ENCODE measurements around the gene FUT3.

Gene FUT3

DNA sequence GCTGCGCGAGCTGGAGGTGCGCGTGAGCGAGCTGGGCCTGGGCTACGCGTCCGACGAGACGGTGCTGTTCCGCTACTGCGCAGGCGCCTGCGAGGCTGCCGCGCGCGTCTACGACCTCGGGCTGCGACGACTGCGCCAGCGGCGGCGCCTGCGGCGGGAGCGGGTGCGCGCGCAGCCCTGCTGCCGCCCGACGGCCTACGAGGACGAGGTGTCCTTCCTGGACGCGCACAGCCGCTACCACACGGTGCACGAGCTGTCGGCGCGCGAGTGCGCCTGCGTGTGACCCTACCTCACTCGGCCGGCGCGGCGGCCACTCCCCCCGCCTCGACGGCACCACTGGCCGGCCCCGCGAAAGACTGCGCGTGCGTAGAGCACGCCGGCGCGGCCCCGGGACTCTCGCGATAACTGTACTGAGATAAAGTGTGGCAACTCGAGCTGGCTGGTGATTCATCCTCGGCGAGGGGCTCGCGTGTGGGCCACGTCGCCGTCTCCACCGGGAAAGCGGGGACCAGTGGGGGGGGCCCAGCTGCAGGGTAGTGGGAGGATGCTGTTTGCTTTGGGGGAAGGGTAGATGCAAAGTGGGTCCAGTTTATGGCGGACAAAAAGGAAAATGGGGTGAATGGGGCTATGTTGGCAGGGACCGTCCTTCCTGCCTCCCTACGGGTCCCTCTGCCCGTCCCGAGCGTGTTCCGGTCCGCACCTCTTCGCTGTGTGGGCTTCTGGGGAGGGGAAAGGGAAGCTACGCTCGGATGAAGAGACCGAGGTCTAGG is 23.2 kb downstream of the FUT3 start:
- H3K4me3 ChIP-seq (ENCODE audit: low read depth, low read length) = peak overlapping the region; percentile 81
- DNase-seq (ENCODE audit: low read depth) = peak; percentile 78

DNA sequence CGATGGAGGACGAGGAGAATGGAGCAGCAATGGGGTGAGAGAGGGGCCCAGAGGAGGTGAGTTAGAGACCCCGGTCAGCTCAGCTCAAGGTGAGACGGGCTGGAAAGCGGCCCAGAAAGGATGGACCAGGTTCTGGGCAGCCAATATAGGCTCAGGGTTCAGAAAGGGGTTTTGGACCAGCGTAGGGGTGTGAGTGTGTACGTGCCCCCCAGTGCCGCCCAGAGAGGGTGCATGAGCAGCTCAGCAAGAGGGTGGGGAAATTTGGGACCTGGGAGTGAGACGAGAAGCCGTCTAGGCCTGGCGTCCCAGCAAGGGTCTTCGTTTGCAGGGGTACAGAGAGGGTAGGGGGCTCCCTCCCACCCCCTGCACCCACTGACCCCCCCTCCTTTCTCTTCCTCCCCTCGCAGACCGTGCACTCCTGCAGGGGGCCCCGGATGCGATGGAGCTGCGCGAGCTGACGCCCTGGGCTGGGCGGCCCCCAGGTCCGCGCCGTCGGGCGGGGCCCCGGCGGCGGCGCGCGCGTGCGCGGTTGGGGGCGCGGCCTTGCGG is 23.8 kb downstream of the FUT3 start:
- no peak for DNase-seq (ENCODE audit: low read depth)
- H3K4me3 ChIP-seq (ENCODE audit: low read depth, low read length) = peak overlapping the region; percentile 81

DNA sequence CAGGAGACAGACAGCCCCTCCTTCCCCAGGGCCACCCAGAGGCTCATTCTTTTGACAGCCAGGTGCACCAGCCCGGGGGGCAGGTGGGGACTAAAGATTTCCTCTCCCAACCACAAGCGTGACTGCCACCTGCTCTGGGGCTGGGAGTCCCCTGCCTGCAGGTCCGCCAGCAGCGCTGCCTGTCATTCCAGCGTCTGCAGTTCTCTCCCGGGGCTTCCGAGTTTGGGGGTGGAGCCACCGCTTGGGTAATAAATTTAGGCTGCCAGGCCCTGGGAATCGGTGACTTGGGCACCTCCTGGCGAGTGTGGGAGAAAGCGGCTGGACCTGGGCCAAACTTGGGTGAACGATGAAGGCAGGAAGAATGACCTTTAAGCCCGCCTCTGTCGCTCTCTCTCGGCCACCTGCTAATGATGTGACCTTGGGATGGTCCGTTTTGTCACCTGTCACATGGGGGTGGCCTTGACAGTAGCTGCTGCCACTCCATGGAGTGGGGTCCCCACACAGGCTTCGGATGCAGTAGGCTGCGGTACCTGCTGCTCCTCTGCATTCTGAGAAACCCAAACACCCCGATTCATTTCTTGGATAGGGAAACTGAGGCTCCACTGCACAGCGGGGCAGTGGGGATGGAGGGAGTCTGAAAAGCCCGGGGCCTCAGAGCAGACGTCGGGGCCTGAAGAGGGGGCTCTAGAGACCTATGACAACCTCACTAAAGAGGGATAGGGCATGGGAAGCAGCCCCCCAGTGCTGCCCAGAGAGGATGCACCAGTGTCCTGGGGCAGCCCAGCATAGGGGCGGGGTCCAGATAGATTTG is 24.5 kb downstream of the FUT3 start:
- no peak for DNase-seq (ENCODE audit: low read depth)
- no peak overlapping the region for H3K4me3 ChIP-seq (ENCODE audit: low read depth, low read length)

DNA sequence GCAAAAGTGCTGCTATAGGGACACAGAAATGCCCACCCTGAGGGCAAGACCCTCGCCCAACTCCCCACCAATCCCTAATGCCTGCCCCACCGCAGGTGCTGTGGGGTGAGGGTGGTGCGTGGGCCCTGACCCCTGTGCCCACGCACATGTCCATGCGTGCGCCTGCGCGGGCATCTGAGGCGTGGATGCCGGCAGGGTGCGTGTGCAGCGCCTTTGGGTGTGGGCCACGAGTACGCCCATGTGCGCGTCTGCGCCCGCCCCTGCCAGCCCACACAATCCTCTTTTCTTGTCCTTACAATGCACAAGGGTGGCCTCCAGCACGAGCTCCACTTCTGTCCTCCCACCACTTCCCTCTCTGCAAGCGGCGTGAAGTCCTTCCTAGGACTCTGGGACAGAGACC is 26.1 kb downstream of the FUT3 start:
- H3K4me3 ChIP-seq (ENCODE audit: low read depth, low read length) = no peak overlapping the region
- DNase-seq (ENCODE audit: low read depth) = no peak

DNA sequence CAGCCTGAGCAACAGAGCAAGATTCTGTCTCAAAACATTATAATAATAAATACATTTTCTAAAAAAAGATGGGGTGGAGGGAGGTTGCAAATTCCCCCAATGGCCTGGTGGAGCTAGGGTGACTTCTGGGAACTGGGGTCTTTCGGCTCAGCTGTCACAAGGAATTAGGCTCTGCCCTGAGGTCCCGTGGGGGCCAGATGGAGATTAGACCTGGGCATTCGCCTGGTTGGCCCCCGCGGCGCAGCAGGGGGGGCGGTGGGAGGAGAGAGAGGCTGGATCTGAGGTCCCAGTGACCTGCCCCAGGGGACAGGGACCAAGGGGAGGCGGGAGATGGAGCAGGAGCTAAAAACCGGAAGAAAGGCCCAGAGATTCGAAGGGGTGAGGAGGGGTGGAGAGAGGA is 26.5 kb downstream of the FUT3 start:
- DNase-seq (ENCODE audit: low read depth) = no peak
- no peak overlapping the region for H3K4me3 ChIP-seq (ENCODE audit: low read depth, low read length)

DNA sequence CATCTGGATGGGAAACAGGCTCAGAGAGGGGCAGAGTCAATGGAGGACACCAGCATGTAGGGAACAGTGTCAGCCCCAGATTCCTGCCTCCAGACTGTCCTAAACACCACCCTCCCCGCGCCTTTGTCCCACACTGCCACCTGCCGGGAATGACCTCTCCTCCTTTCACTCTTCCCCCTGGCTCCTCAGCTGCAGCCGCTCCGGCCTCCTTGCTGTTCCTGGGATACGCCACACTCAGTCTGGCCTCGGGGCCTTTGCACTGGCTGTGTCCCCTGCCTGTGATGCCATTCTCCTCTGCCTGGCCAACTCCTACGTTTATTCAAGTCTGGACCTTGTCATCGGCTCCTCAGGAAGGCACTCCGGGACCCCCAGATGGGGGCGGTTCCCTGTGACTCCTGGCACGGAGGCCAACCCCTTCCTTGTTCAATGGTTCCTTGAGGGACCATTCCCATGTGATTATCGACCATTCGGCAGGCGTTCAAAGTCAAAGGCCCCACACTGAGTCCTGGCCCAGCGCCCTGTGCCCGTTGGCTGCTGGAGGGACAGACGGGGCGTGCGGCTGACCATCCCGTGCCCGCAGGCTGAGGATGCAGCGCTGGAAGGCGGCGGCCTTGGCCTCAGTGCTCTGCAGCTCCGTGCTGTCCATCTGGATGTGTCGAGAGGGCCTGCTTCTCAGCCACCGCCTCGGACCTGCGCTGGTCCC is 27.5 kb downstream of the FUT3 start:
- no peak overlapping the region for H3K4me3 ChIP-seq (ENCODE audit: low read depth, low read length)
- no peak for DNase-seq (ENCODE audit: low read depth)

DNA sequence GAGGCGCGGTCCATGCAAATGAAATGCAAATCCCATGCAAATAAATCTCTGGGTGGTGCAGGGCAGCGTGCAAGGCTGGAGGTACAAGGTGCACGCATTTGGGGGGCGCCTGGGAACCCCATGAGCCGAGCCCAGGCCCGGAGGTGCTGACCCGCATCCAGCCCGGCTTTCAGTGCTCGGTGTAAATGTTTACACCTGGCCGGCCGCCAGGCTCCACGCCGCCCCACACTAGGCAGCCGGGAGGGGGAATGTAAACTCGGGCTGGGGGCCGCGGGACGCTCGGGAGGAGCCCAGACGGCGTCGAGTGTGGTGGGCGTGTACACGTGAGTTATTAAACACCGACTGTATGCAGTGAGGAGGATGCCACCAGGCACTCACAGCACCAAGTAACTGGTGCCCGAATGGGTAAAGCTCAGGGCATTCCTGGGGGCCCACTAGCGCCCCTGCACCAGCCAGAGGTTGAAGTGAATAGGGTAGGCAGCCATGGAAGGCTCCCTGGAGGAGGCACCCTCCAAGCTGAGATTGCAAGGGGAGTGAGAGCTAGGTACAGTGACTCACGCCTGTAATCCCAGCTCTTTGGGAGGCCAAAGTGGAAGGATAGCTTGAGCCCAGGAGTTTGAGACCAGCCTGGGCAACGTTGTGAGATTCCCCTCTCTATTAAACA is 28.9 kb downstream of the FUT3 start:
- no peak overlapping the region for H3K4me3 ChIP-seq (ENCODE audit: low read depth, low read length)
- DNase-seq (ENCODE audit: low read depth) = no peak

DNA sequence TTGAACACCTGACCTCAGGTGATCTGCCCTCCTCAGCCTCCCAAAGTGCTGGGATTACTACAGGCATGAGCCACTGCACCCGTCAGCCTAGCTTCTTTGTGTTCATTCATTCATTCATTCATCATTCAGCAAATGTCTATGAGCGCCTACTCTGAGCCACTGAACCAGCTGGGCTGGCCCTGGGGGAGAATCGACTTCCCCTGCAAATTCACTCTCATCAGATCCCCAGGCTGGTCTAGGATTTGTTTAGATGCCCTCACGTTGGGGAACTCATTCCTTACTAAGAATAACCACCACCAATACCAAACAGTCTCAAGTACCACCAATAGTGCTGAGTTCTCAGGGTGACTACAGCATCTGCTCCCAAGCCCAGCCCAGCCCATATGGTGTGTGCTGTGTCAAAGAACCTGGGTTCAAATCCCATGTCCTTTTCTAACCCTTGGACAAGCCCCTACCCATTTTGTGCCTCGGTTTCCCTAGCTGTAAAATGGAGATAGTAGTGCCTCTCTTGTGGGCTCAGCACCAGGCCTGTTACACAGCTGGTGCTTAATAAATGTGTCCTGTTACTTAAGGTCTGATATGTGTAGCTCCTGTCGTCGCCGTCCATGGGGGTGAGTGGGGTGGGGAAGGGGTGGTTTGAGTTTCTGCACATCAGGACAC is 29.6 kb downstream of the FUT3 start:
- no peak for DNase-seq (ENCODE audit: low read depth)
- no peak overlapping the region for H3K4me3 ChIP-seq (ENCODE audit: low read depth, low read length)

DNA sequence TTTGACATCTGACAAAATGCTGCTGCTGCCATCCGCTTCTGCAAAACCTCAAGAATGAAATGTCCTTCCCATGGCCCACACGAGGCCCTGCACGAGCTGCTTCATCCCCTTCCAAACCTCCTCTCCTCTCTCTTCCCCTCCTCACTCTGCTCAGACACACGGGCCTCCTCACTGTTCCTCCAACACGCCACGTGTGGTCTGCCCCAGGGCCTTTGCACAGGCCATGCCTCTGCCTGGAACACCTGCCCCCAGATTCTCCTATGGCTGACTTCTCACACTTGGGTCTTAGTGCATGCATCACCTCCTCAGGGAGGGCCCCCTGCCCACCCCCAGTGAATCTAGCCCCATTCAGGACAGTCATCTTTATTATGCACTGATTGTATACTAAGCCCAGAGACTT is 30.5 kb downstream of the FUT3 start:
- no peak overlapping the region for H3K4me3 ChIP-seq (ENCODE audit: low read depth, low read length)
- no peak for DNase-seq (ENCODE audit: low read depth)

DNA sequence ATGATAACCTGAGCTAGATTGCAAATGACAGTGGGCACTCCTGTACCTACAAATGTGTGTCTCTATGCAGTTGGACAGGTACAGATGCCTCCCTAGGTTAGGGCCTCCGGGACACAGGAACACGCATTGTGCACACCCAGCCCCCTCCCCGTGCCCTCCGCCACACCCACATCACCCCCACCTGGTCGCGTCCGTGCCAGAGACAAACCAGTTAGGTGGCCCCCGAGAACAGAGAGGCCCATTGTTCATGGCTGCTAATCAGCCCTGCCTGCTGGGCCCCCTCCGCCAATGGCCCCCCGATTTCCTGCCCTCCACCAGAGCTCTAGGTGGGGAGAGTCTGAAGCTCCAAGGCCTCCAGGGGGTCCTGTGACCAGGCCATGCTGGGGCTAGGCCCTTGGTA is 32.7 kb downstream of the FUT3 start:
- H3K4me3 ChIP-seq (ENCODE audit: low read depth, low read length) = no peak overlapping the region
- DNase-seq (ENCODE audit: low read depth) = no peak

DNA sequence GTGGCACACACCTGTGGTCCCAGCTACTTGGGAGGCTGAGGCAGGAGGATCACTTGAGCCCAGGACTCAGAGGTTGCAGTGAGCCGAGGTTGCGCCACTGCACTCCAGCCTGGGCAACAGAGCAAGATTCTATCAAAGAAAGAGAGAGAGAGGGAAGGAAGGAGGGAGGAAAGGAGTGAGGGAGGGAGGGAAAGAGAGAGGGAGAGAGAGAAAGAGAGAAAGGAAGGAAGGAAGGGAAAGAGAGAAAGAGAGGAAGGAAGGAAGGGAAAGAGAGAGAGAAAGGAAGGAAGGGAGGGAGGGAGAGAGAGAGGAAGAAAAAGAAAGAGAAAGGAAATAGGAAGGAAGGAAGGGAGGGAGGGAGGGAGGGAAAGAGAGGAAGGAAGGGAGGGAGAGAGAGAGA is 34.0 kb downstream of the FUT3 start:
- no peak overlapping the region for H3K4me3 ChIP-seq (ENCODE audit: low read depth, low read length)
- DNase-seq (ENCODE audit: low read depth) = no peak

DNA sequence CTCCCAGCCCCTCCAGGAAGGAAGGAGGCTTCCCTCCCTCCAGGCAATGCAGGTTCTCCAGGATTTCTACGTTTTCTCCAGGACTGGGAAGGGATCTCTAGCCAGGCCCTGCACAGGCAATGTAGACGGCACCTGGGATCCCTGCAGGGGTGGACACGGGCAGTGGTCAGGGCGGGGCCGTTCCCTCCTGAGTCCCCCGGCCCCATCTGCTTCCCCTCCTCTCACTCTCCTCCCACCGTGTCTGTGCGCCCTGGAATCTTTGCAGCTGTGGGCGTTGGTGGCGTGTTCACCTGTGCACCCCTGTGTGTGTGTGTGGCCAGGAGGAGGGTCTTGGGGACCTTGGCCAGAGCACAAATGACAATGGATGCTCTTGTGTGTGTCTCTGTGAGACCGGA is 36.4 kb downstream of the FUT3 start:
- no peak overlapping the region for H3K4me3 ChIP-seq (ENCODE audit: low read depth, low read length)
- DNase-seq (ENCODE audit: low read depth) = no peak

DNA sequence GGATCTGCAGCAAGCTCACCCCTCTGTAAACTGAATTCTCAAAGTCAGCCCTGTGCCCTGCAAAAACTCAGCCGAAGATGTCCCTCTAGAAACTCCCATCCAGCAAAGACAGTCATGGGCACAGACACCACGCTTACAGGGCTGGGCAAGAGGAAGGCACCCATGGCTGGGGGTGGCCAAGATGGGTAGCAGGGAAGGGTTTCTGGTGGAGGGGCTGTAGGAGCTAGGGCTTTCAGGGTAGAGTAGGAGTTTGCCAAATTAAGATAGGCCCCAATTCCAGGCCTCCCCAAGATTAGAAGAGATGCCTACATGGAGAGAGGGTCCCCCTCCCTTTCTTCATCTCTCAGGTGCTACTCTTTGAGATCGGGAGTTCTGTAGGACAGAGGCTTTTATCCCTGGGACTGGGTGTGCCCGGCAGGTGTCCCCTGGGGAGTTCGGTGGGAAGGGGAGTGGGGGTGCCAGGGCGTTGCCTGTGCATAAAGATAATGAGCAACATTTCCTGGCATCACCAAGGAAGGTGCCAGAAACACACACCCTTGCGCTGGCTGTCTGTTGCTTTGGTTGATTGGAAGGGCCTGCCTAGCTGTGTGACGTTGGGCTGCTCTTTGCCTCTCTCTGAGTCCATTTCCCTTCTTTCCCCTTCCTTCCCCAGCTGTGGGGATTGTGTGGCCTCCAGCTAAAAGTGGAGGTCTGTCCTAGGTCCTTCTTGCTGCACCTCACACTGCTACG is 37.0 kb downstream of the FUT3 start:
- DNase-seq (ENCODE audit: low read depth) = no peak
- H3K4me3 ChIP-seq (ENCODE audit: low read depth, low read length) = no peak overlapping the region

DNA sequence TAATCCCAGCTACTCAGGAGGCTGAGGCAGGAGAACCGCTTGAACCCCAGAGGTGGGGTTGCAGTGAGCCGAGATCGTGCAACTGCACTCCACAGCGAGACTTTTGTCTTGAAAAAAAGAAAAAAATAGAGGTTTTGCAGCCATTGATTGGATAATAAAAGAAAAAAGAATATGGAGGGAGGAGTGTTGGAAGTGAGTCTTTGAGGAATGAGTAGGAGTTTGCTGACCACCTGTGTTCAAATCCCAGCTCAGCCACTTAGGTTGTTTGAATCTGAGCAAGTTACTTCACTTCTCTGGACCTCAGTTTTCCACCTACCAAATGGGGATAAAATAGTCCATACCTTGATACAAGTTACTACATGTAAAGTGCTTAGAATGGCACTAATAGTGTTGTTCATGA is 40.1 kb downstream of the FUT3 start:
- DNase-seq (ENCODE audit: low read depth) = no peak
- H3K4me3 ChIP-seq (ENCODE audit: low read depth, low read length) = no peak overlapping the region

DNA sequence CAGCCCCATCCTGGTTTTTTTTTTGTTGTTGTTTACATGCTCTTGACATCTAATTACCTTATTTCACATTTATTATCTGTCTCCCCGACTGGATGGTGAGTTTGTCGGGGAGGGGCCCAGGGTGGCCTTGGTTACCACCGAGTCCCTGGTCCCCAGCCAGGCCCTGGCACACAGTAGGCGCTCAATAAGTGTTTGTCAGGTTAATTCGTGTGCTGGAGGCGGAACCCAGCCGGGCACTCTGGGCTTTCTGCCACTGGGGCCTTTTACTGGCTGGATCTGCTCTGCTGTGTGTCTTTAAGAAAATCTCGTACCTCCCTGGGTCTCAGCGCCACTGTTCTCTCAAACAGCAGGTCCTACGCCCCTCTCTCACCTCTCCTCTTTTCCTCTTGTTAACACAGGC is 41.8 kb downstream of the FUT3 start:
- no peak overlapping the region for H3K4me3 ChIP-seq (ENCODE audit: low read depth, low read length)
- DNase-seq (ENCODE audit: low read depth) = no peak

DNA sequence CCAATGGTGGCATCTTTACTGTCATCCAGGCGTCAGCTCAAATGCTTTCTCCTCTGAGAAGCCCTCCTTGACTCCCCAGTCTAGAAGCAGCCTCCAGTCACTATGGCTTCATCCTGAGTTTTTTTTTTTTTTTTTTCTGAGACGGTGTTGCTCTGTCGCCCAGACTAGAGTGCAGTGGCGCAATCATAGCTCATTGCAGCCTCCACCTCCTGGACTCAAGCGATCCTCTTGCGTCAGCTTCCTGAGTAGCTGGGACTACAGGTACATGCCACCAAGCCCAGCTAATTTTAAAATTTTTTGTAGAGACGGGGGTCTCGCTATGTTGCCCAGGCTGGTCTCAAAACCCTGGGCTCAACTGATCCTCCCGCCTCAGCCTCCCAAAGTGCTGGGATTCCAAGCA is 42.2 kb downstream of the FUT3 start:
- no peak for DNase-seq (ENCODE audit: low read depth)

DNA sequence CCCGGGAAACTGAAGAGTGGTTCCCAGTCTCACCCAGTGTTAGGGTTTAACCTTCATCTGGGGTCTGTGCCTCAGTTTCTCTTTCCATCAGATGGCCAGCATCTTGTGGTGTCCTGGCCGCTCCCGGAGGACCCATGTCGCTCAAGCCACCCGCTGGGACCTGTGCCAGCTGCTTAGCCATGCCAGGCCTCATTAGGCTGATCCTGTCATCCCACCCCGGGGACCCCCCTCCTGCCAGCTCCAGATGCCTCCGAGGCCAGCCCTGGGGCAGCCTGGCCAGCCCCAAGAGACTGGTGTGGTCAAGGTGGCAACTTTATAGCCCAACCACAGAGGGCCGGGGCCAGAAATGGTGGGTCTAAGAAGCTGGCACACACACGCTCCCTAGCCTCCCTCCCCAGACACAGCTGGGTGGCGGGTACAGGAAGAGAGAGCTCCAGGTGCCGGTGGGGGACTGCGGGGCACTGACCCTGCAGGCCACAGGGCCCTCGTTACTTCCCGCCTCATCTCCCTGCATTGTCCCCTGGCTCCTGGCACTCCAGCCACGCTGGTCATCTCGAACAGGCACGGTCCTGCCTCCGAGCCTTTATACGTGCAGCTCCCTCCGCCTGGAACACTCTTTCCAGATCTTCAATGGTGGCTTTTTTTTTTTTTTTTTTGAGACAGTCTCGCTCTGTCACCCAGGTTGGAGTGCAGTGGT is 43.0 kb downstream of the FUT3 start:
- no peak for DNase-seq (ENCODE audit: low read depth)
- no peak overlapping the region for H3K4me3 ChIP-seq (ENCODE audit: low read depth, low read length)

More for the DNA sequence above, 42.2 kb downstream of the FUT3 start:
- no peak overlapping the region for H3K4me3 ChIP-seq (ENCODE audit: low read depth, low read length)

DNA sequence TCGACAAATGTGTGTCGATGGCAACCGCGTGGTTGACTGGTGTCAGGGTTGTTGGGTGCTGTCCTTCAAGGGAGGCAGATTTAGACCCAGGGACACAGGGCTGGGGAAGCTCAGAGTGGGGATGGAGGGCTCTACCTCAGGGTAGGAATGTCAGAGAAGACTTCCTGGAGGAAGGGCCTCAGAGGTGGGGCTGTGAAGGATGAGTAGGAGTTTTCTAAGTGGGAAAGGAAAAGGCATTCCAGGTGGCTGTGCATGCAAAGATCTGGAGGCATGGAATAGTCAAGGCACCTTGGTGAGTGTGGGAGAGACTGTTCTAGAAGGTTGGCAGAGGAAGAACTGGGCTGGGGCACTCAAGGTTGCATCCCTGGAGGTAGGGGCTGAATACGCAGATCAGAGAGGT is 44.3 kb downstream of the FUT3 start:
- H3K4me3 ChIP-seq (ENCODE audit: low read depth, low read length) = no peak overlapping the region
- no peak for DNase-seq (ENCODE audit: low read depth)

Measured in skeletal muscle cell (primary cell).